Stimulated activated naive CD4-positive, alpha-beta T cell treated with Interleukin-2 at 50 U/mL for 16 hours (primary cell): Measurements from ENCODE around the gene TAS2R41.
"Not testable (repeated sequence)": the region's sequence is repeated elsewhere in the genome, so short reads cannot be mapped to it uniquely, and the experiment has no call there.

Source experiments
- DNase-seq: peaks from one replicate; lab custom pipeline; 2025; lab: John Stamatoyannopoulos, UW

The TAS2R41 gene

DNA sequence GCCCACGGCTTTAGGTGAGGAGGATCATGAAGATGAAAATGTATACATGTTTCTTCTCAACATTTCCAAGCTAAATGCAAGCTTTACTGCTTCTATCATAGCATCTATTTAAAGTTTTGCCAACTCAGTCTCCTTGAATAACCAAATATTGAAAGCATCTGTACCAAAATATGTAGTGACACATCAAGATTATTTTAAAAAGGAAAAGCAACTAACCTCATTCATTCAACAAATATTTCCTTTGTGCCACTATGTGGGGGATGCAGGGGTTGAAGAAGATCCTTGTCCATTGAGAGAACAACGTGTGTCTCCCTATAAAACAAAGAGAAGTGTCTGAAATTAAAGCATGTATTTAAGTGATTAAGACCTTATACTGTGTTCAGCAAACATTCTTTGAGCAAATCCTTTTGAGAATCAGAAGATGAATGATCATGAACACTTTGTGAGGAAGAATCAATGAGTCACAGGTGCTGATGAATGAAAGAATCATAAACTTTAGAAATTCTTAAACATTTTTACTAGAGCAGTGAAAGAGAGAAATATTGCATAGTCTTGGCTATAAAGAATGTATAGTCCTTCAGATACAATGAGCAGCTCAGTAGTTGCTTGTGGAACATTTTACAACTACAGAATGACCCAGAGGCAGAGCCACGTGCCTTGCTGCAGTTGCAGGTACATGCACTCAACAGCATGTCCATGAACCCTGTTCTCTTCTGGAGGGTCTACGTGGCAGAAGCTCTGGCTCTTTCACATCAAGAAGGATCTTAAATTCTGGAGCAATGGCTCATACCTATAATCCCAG lies 20.5 kb upstream of the TAS2R41 start:
- DNase-seq, result no peak

DNA sequence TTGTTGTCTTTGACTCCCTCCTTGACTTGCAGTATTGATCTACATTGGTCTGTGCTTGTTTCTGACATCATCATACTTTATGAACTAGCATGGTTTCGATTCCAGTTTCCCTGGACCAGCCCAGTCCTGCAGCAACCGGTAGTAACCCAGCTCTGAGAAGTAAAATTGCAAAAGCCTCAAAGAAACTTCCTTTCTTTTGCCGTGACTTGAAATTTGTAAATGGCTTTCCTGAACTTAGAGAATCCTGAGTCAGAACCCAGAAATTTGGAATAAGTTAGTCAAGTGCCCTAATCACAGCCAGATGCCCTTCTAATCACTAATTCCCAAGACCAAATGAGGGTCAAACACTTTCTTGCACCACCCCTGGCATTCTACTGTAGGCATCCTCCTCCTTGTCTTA lies 19.4 kb upstream of the TAS2R41 start:
- DNase-seq, result no peak

DNA sequence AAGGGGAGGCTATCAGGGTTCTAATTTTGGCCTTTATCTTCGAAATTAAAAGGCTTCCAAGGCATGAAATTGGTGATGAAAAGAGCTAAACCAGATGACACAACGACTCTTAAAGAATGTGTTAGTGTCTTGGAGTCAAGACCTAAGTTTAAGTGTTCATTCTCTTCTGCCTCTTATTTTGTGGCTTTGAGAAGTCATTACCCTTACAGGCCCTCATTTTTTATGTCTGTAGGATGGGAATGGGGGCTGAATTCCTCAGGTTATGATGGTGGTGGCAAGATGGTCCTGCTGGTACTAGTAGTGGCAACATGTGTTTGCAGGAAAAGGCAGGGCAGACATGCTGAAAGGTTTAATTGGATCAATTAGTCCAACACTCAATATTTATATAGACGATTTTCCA lies 19.0 kb upstream of the TAS2R41 start:
- DNase-seq, result no peak

DNA sequence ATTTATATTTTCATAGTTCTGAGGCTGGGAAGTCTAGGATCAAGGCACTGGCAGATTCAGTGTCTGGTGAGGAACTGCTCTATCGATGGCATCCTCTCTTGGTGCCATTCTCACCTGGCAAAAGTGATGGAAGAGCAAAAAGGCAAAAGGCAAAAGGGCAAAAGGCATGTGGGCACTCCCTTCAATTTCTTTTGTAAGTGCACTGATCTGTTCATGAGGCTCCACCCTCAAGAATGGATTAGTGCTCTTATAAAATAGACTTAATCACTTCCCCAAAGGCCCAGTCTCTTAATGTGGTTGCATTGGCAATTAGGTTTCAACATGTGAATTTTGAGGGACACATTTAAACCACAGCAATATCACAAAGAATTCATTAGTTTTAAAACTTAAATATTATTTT lies 18.3 kb upstream of the TAS2R41 start:
- no peak for DNase-seq

DNA sequence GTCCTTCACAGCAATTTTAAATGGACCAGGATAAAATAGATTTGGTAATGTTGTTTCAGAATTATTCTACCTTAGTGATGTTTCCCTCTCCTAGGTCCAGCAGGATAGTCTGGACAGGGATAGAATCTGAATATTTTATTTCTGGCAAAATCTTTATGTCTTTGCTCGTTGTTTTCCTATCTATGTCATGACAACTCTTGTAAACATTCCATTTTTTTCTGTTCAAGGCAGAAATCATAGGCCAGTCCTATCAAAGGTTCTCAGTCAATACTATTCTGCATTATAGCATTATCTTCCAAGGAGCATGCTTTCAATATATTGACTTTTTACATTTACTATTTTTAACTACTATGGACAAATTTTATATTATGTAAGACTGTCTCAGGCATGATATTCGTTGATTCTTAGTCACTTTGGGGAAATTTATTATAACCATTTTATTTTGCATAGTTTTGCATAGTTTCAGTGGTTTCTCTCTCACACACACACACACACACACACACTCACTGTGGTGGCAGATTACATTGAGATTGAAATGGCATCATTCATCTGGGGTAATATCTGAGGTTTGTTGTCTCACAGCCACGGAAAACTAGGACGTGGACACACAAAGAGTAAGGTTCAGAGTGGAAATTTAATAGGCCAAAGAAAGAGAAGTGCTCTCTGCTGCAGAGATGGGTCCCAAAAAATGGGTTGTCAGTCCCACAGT lies 17.2 kb upstream of the TAS2R41 start:
- DNase-seq, result no peak

DNA sequence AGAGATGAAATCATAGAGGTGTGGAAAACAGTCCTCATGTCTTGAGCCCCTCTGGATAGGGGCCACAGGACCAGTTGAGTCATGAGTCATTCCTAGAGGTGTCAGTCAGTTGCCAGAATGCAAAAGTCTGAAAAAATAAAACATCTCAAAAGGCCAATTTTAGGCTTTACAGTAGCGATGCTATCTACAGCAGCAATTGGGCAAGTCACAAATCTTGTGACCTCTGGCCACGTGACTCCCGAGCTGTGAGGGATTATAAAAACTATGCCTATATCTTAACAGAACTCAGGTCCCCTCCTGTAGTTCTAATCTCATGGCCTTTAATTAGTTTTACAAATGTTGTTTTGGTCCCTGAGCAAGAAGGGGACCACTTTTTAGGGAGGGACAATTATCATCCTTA lies 15.6 kb upstream of the TAS2R41 start:
- no peak for DNase-seq

DNA sequence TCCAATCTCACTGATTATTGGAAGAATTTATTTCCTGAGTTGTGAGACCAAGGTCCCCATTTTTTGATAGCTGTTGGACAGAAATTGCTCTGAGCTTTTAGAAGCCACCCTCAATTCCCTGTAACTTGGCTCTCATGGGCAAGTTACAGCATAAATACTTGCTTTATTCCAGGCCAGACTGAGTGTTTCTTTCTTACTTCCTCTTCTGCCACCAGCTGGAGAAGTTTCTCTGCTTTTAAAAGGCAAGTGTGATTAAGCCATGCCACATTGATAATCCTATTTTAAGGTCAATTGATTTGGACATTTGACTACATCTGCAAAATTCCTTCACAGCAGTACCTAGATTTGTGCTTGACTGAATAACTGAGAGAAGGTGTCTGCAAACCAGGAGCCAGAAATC lies 14.1 kb upstream of the TAS2R41 start:
- DNase-seq, result no peak

DNA sequence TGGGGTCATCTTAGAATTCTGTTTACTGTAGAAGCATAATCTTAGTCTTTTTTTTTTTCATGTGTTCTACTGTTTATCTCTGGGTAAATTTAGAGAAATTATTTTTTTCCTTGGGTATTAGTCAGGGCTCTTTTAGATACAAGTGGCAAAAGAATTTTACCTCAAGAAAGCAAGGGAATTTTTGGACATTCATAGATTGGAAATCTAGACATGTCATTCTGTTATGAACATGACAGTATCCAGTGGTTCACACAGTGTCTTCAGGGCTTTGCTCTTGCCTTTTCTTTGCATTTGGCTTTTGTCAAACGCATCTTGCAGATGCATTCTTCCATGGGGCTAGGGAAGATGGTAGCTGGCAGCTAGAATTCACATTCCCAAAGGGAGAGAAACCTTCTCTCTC lies 13.7 kb upstream of the TAS2R41 start:
- no peak for DNase-seq

DNA sequence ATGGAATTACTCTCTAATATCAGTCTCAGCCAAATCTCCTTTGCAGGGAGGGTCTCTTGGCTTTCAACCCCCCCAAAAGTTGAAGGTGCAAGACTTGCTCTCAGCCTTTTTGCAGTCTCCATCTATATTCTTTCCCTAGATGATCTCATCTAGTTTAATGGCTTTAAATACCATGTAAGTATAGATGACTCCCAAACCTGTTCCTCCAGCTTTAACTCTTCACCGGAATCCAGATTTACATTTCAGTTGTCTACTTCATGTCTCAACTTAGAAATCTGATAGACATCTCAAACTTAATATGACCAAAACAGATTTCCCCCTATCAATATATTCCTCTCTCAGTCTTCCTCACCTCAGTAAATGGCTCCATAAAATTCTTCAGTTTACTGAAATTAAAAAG lies 9.9 kb upstream of the TAS2R41 start:
- no peak for DNase-seq

DNA sequence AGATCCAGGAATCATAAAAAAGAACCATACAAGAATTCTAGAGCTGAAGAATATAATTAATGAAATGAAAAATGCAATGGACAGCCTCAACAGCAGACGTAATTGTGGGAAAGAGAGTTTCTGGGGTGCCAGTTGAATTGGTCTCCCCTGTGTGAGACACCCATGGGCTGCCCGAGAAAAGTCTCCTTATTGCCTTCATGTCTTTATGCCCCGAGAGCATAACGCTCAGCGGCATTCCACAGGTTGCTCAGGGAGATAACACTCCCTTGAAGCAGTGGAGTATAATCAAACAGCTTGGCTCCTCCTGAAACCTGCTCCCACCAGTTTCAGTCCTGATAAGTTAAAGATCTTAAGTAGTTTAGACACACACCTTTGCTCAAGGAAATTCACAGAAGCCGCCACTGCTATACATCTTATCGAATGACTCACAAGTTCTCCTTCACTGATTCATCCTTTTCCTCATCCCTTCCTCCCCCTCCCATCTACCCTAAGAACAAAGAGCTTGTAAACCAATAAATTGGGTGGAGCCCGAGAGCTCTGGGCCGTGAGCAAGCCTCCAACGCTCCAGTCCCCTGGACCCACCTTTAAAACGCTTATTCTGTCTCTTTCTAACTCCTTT lies 5.5 kb upstream of the TAS2R41 start:
- DNase-seq, result not testable (repeated sequence)

DNA sequence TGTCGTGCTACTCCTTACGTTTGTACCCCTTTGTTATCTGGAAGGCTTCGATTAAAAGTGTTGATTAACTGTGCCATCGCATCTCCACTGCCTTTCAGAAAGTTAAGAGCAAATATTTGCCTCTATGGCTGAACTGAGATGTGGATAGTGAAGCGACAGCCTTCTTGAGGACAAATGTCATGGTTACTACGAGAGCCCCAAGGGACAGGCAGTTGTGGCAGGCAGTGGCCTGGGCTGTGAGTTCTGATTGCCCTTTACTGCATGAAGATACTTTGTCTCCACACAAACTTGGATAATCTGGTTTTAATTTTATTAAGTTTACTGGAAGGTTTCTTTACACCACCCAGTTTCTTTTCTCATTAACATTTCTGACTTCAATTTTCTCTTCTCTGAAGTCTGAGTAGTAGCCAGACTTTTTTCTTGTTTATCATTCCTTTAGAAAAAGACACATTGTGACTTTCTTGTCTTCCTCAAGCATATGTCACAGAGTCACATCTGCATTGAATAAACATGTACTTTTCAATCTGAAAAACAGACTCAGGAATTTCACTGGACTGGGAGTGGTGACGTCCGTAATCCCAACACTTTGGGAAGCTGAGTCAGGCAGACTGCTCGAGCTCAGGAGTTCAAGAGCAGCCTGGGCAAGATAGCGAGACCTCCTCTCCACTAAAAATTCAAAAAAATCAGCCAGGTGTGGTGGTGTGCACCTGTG lies 1.5 kb downstream of the TAS2R41 start:
- DNase-seq, result no peak

DNA sequence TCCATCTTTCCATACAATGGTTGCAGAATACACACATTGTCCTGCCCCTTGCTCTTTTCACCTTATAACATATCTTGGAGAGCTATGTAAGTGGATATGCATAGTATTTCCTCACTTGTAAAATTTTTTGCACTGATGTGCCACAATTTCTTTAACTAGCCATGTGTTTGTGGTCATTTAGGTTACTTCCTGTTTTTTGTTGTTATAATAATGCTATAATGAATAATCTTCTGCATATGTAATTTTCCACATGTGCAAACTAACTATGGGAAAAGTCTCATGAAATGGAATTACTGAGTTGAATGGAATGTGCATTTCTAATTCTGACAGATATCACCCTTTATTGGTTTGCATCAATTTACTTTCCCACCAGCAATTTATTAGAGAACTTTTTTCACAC lies 2.8 kb downstream of the TAS2R41 start:
- no peak for DNase-seq

DNA sequence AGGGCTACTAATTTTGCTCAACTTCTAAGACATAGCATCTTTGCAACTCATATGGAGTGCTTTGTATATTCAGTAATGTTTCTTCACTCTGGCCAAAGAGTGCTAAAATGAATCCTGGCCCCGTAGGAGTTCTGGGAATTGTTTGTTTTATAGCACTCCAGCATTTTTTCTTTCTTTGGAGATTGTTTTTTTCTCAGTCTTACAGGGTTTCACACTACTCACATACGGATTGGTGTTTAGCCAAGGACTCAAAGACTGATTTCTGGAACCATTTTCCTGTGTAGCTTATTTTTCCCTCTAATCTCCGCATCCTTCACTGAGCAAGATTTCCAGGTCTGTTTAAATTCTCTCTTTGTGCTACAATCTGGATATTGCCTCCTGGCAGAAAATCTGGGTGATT lies 6.4 kb downstream of the TAS2R41 start:
- DNase-seq, result no peak

DNA sequence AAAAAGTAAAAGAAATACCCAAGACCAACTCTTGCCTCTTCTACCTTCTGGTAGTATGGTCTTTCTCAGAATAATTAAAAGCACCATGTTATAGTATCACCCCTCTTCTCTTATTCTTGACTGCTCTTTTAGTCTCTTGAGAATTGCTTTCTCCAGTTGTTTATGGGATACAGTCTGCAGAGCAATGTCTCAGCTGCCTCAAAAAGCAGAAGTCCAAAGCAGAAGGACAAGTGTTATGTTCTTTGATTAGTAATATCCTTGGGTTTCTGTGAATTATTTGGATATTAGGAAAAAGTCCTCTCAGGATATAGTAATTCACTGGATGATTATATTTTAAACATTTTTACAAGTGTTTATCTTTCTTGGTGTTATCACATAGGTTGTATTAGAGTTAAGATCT lies 7.4 kb downstream of the TAS2R41 start:
- DNase-seq, result no peak

DNA sequence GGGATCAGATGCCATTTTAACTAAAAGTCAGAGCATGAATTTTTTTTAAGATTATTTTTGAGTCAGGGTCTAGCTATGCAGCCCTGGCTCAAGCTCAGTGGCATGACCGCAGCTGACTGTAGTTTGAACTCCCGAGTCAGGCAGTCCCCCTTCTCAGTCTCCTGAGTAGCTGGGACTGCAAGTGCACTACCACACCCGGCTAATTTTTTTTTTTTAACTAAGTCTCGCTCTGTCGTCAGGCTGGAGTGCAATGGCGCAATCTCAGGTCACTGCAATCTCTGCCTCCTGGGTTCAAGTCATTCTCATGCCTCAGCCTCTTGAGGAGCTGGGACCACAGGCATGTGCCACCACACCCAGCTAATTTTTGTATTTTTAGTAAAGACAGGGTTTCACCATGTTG lies 7.8 kb downstream of the TAS2R41 start:
- no peak for DNase-seq

DNA sequence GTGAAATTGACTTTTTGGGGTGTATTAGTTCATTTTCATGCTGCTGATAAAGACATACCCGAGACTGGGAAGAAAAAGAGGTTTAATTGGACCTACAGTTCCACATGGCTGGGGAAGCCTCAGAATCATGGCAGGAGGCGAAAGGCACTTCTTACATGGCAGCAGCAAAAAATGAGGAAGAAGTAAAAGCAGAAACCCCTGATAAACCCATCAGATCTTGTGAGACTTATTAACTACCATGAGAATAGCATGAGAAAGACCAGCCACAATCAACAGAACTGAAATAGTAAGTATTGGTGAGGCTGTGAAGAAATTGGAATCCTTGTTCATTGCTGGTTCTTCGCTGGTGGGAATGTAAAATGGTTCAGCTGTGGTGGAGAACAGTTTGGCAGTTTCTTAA lies 8.6 kb downstream of the TAS2R41 start:
- DNase-seq, result not testable (repeated sequence)

DNA sequence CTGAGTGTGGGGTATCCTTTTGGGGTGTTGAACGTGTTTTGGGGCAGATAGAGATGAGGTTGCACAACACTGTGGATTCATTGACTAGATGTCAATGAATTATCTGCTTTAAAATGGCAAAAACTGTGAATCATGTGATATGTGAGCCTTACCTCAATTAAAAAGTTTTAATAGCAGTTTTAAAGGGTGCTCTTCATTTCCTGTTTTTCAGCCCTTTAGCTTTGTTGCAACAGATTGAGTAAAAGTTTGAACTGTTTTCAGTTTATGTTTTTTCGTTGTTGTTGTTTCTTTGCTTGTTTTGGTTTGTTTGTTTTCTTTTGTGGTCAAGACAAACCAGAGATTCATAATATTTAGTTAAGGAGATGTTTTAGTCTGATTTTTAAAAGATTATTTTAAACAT lies 9.4 kb downstream of the TAS2R41 start:
- DNase-seq, result no peak

DNA sequence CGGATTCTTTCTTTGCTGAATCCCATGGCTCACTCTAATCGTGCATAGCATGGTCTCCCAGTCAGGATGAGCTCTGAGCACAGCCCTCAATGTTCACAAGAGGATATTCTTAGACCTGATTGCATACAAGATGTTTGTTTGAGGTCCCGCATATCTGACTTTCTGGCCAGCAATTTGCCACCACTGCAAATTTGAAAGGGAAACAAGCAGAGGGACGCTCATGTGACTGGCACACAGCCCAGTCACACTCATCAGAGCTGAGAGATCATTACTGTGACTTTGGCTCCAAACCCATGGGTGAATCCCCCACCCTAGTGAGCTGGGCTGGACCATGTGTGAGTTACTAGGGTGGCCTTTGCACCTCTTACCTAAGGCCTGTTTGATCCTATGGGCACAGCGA lies 9.9 kb downstream of the TAS2R41 start:
- DNase-seq, result no peak

DNA sequence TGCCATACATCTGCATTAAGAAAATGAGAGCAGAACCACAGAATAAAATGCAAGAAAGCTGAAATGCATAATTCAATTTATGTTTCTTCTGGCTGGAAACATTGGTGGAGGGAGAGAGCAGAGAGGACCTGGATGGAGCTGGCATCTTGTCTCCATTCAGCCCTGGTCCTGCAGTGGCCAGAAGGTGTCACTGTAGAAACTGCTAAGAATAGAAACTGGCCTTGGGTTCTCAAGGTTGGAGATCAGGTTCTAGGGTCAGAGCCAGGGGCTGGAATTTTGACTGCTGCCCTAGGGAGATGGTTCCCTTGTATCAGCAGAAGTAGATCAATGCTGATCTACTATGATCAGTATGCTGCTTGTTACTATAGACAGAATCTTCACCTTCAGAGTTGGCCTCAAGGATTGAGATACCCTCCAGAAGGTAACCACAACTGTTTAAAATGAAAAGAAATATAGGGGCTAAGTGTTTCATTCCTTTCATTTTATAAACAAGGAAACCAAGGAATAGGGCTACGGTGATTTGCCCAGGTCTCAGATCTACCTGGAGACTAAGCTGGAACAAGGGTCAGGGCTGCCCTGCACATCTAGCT lies 13.1 kb downstream of the TAS2R41 start:
- no peak for DNase-seq

DNA sequence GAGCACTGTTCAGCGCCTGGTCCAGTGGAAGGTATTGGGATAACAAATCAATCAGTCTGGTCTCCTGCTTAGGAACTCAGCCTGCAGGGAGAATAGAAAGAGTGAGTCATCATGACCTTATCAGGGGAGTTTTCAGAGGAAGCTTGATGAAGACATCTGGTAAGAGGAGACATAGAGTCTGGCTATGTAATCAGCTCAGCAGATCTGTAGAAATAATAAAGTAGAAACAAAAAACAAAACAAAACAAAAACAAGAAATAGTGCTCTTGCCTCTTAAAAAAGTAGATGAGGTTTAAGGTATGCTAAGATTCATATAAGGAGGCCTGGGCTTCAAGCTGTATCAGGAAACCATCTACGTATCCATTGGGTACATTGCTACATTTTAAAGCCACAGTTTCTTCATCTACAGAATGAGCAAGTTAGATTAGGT lies 14.4 kb downstream of the TAS2R41 start:
- DNase-seq, result no peak

DNA sequence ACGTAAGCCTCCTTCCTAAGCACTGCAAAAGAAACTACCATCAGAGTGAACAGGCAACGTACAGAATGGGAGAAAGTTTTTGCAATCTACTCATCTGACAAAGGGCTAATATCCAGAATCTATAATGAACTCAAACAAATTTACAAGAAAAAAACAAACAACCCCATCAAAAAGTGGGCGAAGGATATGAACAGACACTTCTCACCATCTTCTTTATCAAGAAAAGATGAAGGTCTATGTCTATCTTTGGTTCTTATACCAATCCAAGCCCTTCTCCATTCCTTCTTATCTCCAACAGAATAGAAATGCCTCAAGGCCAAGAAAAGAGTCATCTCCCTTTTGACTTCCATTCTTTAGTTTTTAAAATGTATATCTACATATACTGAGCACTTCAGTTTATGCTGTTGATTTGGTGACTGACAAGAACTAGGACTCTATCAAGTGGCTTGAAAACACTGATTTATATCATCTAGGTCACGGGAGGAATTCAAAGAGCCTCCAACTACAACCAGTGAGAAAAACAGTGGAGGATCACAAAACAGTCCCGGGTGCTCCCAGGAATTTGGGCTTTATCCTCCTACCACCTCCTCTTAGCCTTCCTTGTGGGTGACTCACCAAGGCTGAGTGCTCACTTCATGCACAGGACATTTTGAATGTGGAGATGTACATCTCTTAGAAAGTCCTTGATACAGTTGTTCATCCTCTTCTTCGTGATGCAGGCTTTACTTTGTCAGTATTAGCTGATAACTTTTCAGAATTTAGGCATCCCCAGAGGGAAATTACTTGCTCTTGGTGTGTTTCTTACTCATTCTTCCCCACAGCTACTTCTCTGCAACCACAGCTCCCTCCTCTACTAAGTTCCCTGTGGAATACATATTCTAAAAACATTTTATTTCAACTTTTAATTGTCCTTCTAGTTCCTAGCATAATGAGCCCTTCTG lies 15.4 kb downstream of the TAS2R41 start:
- no peak for DNase-seq
